BLaER1 treated with 17β-estradiol and CSF1 and Interleukin-3, amounts not matched to agents 10 nM and 100 nM (cell line): ENCODE data around the gene GZMM.

ENCODE experiments used
- H3K27ac ChIP-seq, 11 experiments: shearing (Covaris generic); formaldehyde crosslinking; 2 replicates each; pipeline ENCODE4 v1.8.1; 2022
- H3K27me3 ChIP-seq, 11 experiments: shearing (Covaris generic); formaldehyde crosslinking; 2 replicates each; pipeline ENCODE4 v1.8.1; 2022
- H3K36me3 ChIP-seq, 11 experiments: shearing (Covaris generic); formaldehyde crosslinking; 2 replicates each; pipeline ENCODE4 v1.8.1; 2022
- H3K4me1 ChIP-seq, 10 experiments: shearing (Covaris generic); formaldehyde crosslinking; 2 replicates each; pipeline ENCODE4 v1.8.1; 2022
- H3K4me2 ChIP-seq, 11 experiments: shearing (Covaris generic); formaldehyde crosslinking; 2 replicates each; pipeline ENCODE4 v1.8.1; 2022
- H3K4me3 ChIP-seq, 10 experiments: shearing (Covaris generic); formaldehyde crosslinking; 2 replicates each; pipeline ENCODE4 v1.8.1; 2022
- H3K9ac ChIP-seq, 11 experiments: shearing (Covaris generic); formaldehyde crosslinking; 2 replicates each; pipeline ENCODE4 v1.8.1; 2022
- H3K9me3 ChIP-seq, 11 experiments: shearing (Covaris generic); formaldehyde crosslinking; replicated peaks in 1 of 11; 2 replicates each; pipeline ENCODE4 v1.8.1; 2022
- H4K20me1 ChIP-seq, 11 experiments: shearing (Covaris generic); formaldehyde crosslinking; 2 replicates each; pipeline ENCODE4 v1.8.1; 2022
- Cebpa-rat ChIP-seq, 11 experiments: shearing (Covaris generic); IDR thresholded peaks; 2 replicates each; pipeline ENCODE4 v1.8.1; 2022

Gene GZMM

DNA sequence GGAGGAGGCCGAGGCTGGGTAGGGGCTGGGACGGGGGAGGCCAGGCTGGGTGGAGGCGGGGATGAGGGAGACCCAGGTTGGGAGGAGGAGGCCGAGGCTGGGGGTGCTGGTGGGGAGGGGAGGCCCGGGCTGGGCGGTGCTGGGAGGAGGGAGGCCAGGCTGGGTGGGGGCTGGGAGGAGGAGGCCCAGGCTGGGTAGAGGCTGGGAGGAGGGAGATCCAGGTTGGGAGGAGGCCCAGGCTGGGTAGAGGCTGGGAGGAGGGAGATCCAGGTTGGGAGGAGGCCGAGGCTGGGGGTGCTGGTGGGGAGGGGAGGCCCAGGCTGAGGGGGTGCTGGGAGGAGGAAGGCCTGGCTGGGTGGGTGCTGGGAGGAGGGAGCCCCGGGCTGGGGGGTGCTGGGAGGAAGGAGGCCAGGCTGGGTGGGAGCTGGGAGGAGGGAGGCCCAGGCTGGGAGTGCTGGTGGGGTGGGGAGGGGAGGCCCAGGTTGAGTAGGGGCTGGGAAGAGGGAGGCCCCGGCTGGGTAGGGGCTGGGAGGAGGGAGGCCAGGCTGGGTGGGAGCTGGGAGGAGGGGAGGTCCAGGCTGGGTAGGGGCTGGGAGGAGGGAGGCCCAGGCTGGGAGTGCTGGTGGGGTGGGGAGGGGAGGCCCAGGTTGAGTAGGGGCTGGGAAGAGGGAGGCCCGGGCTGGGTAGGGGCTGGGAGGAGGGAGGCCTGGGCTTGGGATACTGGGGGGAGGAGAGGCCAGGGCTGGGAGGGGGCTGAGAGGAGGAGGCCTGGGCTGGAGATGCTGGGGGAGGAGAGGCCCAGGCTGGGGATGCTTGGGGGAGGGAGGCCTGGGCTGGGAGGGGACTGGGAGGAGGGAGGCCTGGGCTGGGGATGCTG lies 25.9 kb upstream of the GZMM start:
- H3K4me2 ChIP-seq, result no peak overlapping the region
- H3K36me3 ChIP-seq, result peaks cover 6 to 34% (median 23%) of the 10 kb centered on the region in 11 experiments; a peak in 19 of 22 replicates
- H3K27ac ChIP-seq, result no peak overlapping the region
- H3K27me3 ChIP-seq, result no peaks in the 10 kb centered on the region
- H3K9ac ChIP-seq, result no peak overlapping the region
- TF ChIP-seq Cebpa-rat (IDR thresholded peaks at IDR 0.05), result no peak
- peaks cover 6 to 27% (median 20%) of the 10 kb centered on the region in 11 experiments; a peak in 19 of 22 replicates for H4K20me1 ChIP-seq
- H3K4me3 ChIP-seq, result no peak overlapping the region
- peaks cover 3 to 37% (median 30%) of the 10 kb centered on the region in 10 experiments; a peak in 18 of 20 replicates for H3K4me1 ChIP-seq
- H3K9me3 ChIP-seq, result no peaks in the 10 kb centered on the region

DNA sequence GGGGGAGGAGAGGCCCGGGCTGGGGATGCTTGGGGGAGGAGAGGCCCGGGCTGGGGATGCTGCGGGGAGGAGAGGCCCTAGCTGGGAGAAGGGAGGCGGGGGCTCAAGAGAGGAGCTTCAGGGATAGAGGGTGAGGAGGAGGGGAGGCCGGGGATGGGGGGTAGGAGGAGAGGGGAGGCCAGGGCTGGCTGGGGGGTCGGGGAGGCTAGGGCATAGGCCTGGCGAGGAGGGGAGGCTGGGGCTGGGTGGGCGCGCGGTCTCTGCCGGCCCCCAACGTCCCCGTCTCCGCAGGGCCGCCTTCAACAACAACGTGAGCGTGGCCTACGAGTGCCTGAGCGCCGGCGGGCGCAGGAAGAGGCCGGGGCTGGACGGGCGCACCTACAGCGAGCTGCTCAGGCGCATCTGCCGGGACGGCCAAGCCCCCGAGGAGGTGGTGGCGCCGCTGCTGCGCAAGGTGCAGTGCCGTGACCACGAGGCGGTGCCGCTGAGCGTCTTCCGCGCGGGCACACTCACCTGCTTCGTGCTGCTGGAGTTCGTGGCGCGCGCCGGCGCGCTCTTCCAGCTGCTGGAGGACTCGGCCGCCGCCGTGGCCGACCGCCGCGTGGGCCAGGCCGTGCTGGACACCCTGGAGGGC lies 25.1 kb upstream of the GZMM start:
- Histone ChIP-seq H3K9ac (no peak overlapping the region), H3K4me1 (peaks cover 3 to 30% (median 22%) of the 10 kb centered on the region in 10 experiments; a peak in 17 of 20 replicates), H4K20me1 (peaks cover 0 to 19% (median 12%) of the 10 kb centered on the region in 11 experiments; a peak in 15 of 22 replicates), H3K36me3 (peaks cover 6 to 30% (median 19%) of the 10 kb centered on the region in 11 experiments; a peak in 19 of 22 replicates), H3K4me3 (no peak overlapping the region), H3K27ac (no peak overlapping the region), H3K27me3 (no peaks in the 10 kb centered on the region), H3K4me2 (no peak overlapping the region), H3K9me3 (no peaks in the 10 kb centered on the region)
- no peak for TF ChIP-seq Cebpa-rat (IDR thresholded peaks at IDR 0.05)

DNA sequence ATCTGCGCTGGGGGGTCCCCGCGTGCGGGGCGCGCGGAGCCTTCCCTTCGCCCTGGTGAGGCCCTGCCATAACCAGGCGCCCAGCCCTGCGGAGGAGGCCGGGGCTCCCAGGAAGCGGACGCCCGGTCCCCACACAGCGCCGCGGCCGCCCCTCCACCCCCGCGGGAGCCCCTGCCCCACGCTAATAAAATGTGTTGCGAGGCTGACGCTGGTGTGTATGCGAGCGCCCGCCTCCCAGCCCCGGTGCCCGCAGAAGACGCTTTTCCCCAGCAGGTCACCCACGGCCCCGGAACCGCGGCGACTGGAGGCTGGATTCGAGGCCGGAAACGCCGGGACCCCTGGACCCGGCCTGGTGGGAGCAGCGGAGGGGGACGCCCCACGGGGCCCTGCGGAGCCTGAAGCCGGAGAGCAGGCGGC lies 24.4 kb upstream of the GZMM start:
- Histone ChIP-seq H3K4me1 (peaks cover 3 to 25% (median 18%) of the 10 kb centered on the region in 10 experiments; a peak in 16 of 20 replicates), H3K36me3 (peaks cover 0 to 22% (median 13%) of the 10 kb centered on the region in 11 experiments; a peak in 17 of 22 replicates)

DNA sequence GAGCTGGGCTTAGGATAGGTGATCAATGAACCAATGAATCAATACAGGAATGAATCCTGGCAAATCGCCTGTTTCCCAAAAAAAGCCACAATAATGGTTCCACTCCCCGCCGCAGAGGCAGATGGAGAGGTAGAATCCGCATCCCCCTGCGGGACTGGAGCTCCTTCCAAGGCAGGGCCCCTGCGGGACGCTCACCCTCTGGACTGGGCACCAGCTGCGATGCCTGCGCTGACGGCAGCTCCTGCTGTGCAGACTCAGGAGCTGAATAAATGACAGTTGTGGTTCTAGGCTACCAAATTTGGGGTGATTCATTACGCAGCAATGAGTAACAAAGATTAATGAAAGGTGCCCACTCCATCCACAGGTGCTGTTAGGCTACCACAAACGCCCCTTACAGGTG lies 21.1 kb upstream of the GZMM start:
- Histone ChIP-seq H3K9ac (no peak overlapping the region), H3K4me1 (peaks cover 3 to 17% (median 15%) of the 10 kb centered on the region in 10 experiments; a peak in 16 of 20 replicates), H3K36me3 (peaks cover 0 to 15% (median 11%) of the 10 kb centered on the region in 11 experiments; a peak in 17 of 22 replicates), H3K27me3 (no peaks in the 10 kb centered on the region), H3K9me3 (no peaks in the 10 kb centered on the region), H4K20me1 (peaks cover 0 to 5% (median 0%) of the 10 kb centered on the region in 11 experiments; a peak in 3 of 22 replicates), H3K4me2 (no peak overlapping the region), H3K4me3 (no peak overlapping the region), H3K27ac (no peak overlapping the region)
- no peak for TF ChIP-seq Cebpa-rat (IDR thresholded peaks at IDR 0.05)

More for the DNA sequence above, 24.4 kb upstream of the GZMM start:
- Histone ChIP-seq H3K27me3 (no peaks in the 10 kb centered on the region), H3K9me3 (no peaks in the 10 kb centered on the region), H3K4me2 (no peak overlapping the region), H3K9ac (no peak overlapping the region), H4K20me1 (peaks cover 0 to 12% (median 5%) of the 10 kb centered on the region in 11 experiments; a peak in 15 of 22 replicates), H3K4me3 (no peak overlapping the region), H3K27ac (no peak overlapping the region)
- no peak for TF ChIP-seq Cebpa-rat (IDR thresholded peaks at IDR 0.05)

DNA sequence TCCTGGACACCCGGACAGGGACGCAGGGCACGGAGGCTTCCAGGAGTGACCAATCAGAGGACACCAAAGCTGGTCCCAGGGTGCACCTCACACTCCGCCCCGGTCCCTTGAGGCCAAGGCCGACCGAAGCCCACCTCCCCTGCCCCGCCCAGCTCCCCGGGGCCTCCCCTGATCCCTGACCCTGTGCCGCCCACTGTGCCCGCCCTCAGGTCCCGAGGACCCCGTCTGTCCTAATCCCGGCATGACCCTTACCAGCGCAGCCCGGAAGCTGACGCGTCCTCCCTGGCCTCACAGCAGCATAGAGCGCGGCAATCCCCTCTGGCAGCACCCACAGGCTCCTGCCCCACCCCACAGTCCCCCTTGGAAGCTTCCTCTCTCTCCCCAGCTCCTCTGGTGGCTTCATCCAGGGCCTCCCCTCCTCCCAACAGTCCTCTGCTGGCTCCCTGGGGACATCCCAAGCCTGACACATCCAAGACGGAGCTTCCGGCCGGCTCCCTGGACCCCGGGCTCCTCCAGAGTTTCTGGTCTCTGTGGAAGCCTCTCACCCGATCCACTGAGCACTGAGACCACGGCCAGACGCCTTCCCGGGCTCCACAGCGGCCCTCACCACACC lies 19.7 kb upstream of the GZMM start:
- no peak overlapping the region for H3K4me3 ChIP-seq
- H3K27ac ChIP-seq, result no peak overlapping the region
- H4K20me1 ChIP-seq, result peaks cover 0 to 5% (median 0%) of the 10 kb centered on the region in 11 experiments; a peak in 3 of 22 replicates
- no peak overlapping the region for H3K4me2 ChIP-seq
- no peak for TF ChIP-seq Cebpa-rat (IDR thresholded peaks at IDR 0.05)
- peaks cover 3 to 24% (median 16%) of the 10 kb centered on the region in 10 experiments; a peak in 16 of 20 replicates for H3K4me1 ChIP-seq
- no peaks in the 10 kb centered on the region for H3K27me3 ChIP-seq
- no peaks in the 10 kb centered on the region for H3K9me3 ChIP-seq
- H3K9ac ChIP-seq, result no peak overlapping the region
- H3K36me3 ChIP-seq, result peaks cover 0 to 11% (median 9%) of the 10 kb centered on the region in 11 experiments; a peak in 17 of 22 replicates

DNA sequence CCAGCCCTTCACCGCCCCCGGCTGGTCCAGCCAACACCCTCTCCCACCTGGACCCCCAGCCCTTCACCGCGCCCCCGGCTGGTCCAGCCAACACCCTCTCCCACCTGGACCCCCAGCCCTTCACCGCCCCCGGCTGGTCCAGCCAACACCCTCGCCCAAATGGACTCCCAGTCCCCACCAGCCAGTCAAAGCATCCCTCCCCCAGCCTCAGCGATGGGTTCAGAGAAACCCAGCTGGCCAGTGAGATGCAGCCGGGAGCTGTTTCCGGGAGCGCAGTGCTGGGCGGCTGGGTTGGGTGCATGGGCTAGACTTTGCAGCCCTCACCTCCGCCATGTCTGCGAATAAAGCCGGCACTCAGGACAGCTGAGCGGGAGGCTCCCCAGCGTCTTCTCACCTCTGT lies 18.8 kb upstream of the GZMM start:
- Histone ChIP-seq H3K4me3 (no peak overlapping the region), H4K20me1 (peaks cover 0 to 5% (median 0%) of the 10 kb centered on the region in 11 experiments; a peak in 3 of 22 replicates), H3K4me2 (no peak overlapping the region), H3K27me3 (no peaks in the 10 kb centered on the region), H3K9ac (no peak overlapping the region), H3K9me3 (no peaks in the 10 kb centered on the region), H3K36me3 (peaks cover 0 to 3% (median under 1%) of the 10 kb centered on the region in 11 experiments; a peak in 7 of 22 replicates), H3K4me1 (peaks cover 6 to 25% (median 17%) of the 10 kb centered on the region in 10 experiments; a peak in 17 of 20 replicates), H3K27ac (no peak overlapping the region)
- no peak for TF ChIP-seq Cebpa-rat (IDR thresholded peaks at IDR 0.05)

DNA sequence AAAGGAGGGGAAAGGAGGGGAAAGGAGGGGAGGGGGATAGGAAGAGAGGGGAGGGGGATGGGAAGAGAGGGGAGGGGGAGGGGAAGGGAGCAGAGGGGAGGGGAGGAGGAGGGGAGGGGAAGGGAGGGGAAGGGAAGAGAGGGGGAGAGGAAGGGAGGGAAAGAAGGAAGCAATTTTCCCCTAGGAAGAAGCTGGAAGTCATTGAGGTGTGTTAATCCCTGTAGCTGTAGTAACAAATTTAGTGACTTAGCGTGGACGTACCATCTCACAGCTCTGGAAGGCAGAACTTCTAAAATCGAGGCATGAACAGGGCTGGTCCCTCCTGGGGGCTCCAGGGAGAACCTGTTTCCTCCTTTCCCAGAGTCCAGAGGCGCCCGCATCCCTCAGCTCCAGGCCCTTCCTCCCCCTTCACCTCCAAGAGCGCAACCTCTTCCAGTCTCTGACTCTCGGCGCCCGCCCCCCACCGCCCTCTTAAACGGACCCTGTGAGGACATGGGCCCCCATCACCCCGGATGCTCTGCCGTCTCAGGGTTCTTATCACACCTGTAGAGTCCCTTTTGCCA lies 17.9 kb upstream of the GZMM start:
- H3K27ac ChIP-seq, result no peak overlapping the region
- no peak for TF ChIP-seq Cebpa-rat (IDR thresholded peaks at IDR 0.05)
- no peaks in the 10 kb centered on the region for H3K36me3 ChIP-seq
- no peak overlapping the region for H3K9ac ChIP-seq
- no peaks in the 10 kb centered on the region for H3K27me3 ChIP-seq
- H4K20me1 ChIP-seq, result peaks cover 0 to 5% (median 0%) of the 10 kb centered on the region in 11 experiments; a peak in 3 of 22 replicates
- H3K4me2 ChIP-seq, result no peak overlapping the region
- H3K9me3 ChIP-seq, result no peaks in the 10 kb centered on the region
- H3K4me1 ChIP-seq, result peaks cover 12 to 28% (median 20%) of the 10 kb centered on the region in 10 experiments; a peak in 18 of 20 replicates
- no peak overlapping the region for H3K4me3 ChIP-seq
